Thyroid gland (tissue), 4 donors: ENCODE measurements around the gene C10orf105. TPM values are rescaled to one million over a fixed set of nuclear protein-coding genes. Genes with fewer than 3 reads are reported as not detected.

Experiments
- DNase-seq, 2 donors: peaks; one replicate each; pipeline ENCODE4 v3.0.0-alpha.2; 2019
- H3K27ac ChIP-seq, 3 donors: fragments of 200-600 bp; sonication (generic); 1 replicate in 2 of 3; 2 replicates in 1 of 3; pipeline ENCODE4 v1.5.1; 2016 to 2019; ENCODE audit warnings: mild to moderate bottlenecking in 1 of 3, moderate library complexity in 1 of 3
- H3K27me3 ChIP-seq: fragments of 200-600 bp; sonication (generic); one replicate; pipeline ENCODE4 v1.5.1; 2019
- H3K36me3 ChIP-seq, 2 donors: fragments of 200-600 bp; sonication (generic); one replicate each; pipeline ENCODE4 v1.5.1; 2016 to 2019
- H3K4me1 ChIP-seq, 2 donors: fragments of 200-600 bp; sonication (generic); one replicate each; pipeline ENCODE4 v1.5.1; 2017 to 2019
- H3K4me3 ChIP-seq, 3 donors: fragments of 200-600 bp; sonication (generic); replicated peaks in 1 of 3; 1 replicate in 2 of 3; 2 replicates in 1 of 3; pipeline ENCODE4 v1.5.1; 2016; ENCODE audit warnings: mild to moderate bottlenecking in 1 of 3
- H3K9me3 ChIP-seq: fragments of 200-600 bp; sonication (generic); one replicate; pipeline ENCODE4 v1.5.1; 2017
- POLR2A ChIP-seq, 2 donors: fragments of 450-650 bp; IDR thresholded peaks; one replicate each; pipeline ENCODE4 v1.6.1; 2017; ENCODE audit warnings: antibody characterized with exemption in 2 of 2, mild to moderate bottlenecking in 2 of 2, moderate library complexity in 1 of 2
- WGBS, 2 donors: methylation state at CpG; one replicate each; pipeline ENCODE4 v1.1.5; 2017; 5-methylcytosine and 5-hydroxymethylcytosine counted together
- intact Hi-C: fragments of 100-400 bp; cut with DNase I; formaldehyde crosslinking; loops from one replicate; pipeline ENCODE4 v1.15.1; 2023
- total RNA-seq, 4 donors: library from RNA; depleted of rRNA; stranded (reverse); fragments of >200 nt; gene quantifications; one replicate each; pipeline ENCODE4 v1.2.3, GENCODE V29; 2016
- TF ChIP-seq, protein P1 (sequence below), 6 experiments: fragments of 200-600 bp in 3 of 6; fragments of 450-650 bp in 3 of 6; sonication (generic) in 3 of 6; IDR thresholded peaks; one replicate each; pipeline ENCODE4 v1.5.1; 2016 to 2019; ENCODE audit warnings: antibody characterized with exemption in 6 of 6, mild to moderate bottlenecking in 2 of 6, inconsistent platforms in 1 of 6, moderate library complexity in 1 of 6

The C10orf105 gene, protein sequence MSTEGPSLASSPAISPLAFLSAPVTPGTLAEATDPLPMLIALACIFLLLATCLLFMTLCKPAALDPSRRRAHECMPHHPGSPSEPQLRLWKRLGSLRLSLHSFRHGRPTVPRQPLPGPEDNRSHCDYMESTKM
- total RNA-seq, result not detected

DNA sequence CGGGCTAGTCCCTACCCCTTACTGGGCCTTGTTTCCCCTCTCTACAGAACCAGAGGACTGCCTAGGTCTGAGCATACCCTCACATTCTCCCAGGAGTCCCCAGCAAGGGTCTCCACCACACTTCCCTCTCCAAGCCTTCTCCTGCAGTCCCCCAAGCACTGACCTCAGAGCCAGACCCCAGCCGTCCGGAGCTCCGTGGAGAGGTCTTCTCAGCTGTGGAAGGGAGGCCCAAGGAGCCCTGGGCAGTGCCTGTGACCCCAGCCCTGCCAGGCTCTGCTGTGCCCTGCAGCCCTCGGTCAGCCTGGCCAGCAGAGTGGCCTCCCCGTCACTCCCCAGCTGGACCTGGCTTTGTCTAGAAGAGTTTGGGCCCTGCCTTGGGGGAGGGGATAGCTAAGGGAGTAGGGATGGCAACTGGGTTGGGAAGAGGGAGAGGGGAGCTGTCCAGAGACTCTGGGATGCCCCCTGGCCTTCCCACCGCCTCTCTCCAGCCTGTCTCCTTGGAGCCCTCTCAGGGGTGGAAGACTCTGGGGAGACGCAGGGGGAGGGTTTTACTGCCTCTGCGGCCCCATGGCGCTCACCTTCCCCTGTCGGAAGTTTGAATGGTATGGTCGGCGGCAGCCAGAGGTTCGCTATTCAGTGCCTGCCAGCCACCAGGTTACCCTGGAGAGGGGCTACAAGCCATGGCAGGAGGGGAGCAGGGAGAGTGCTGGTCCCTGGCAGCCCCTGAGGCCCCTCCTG is at the start of gene C10orf105:
C10orf105 (minus strand) TSS at position 315 of the 738 bp plus-strand sequence. CDS start 3,441 bp downstream, outside the sequence.
- DNase-seq, result no peak
- WGBS, 2 donors, result 87 to 90% methylated on average over 12 to 14 of the region's 14 CpGs
- TF ChIP-seq, protein P1, sequence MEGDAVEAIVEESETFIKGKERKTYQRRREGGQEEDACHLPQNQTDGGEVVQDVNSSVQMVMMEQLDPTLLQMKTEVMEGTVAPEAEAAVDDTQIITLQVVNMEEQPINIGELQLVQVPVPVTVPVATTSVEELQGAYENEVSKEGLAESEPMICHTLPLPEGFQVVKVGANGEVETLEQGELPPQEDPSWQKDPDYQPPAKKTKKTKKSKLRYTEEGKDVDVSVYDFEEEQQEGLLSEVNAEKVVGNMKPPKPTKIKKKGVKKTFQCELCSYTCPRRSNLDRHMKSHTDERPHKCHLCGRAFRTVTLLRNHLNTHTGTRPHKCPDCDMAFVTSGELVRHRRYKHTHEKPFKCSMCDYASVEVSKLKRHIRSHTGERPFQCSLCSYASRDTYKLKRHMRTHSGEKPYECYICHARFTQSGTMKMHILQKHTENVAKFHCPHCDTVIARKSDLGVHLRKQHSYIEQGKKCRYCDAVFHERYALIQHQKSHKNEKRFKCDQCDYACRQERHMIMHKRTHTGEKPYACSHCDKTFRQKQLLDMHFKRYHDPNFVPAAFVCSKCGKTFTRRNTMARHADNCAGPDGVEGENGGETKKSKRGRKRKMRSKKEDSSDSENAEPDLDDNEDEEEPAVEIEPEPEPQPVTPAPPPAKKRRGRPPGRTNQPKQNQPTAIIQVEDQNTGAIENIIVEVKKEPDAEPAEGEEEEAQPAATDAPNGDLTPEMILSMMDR (IDR thresholded peaks at IDR 0.05), result no peak
- no peak for TF ChIP-seq POLR2A (IDR thresholded peaks at IDR 0.05)
- H3K36me3 ChIP-seq, result no peaks in the 10 kb centered on the region
- H3K4me1 ChIP-seq, result peaks cover 0 to 17% of the 10 kb centered on the region in 2 donors
- H3K9me3 ChIP-seq, result no peaks in the 10 kb centered on the region
- no peaks in the 10 kb centered on the region for H3K27me3 ChIP-seq
- intact Hi-C loops, result no loop called here
- no peak within 1 kb of the TSS for H3K27ac ChIP-seq
- H3K4me3 ChIP-seq, result no peak within 1 kb of the TSS

DNA sequence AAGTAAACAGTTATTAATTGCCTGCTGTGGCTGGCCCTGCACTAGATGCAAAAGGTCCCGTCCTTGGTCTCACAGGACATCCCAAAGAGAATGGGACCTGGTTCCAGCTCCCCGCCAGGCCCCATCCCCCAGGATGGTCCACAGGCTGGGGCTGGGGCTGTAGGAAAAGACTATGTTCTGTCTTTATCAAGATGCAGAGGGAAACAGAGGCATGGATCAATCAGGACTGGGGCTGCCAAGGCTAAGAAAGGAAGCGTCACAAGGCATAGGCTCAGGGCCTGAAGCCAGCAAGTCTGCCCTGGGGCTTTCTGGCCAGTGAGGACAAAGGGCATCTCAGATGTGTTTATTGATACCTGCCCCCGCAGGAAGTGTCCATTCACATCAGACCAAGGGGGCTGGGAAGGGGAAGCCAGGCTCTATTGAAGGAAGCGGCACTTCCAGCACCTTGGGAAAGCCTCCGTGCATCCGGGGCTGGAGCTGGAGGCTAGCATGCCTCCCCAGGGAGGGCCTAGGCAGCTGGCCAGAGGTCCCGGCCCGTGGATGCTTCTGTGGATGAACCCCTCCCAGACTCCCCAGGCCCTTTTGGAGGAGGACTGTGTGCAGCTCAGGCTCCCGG is 48.0 kb upstream of the C10orf105 start:
- no peaks in the 10 kb centered on the region for H3K36me3 ChIP-seq
- H3K27me3 ChIP-seq, result no peaks in the 10 kb centered on the region
- H3K27ac ChIP-seq, result peak overlapping the region; percentile 52 to 87 (median 85)
- 46 to 69% methylated on average over 10 of the region's 10 CpGs for WGBS, 2 donors
- intact Hi-C loops, result no loop called here
- no peaks in the 10 kb centered on the region for H3K9me3 ChIP-seq
- H3K4me1 ChIP-seq, result peaks cover 10 to 90% of the 10 kb centered on the region in 2 donors
- TF ChIP-seq POLR2A (IDR thresholded peaks at IDR 0.05), result no peak
- TF ChIP-seq, protein P1 (IDR thresholded peaks at IDR 0.05), result no peak
- DNase-seq, result no peak
- H3K4me3 ChIP-seq, result no peak overlapping the region

DNA sequence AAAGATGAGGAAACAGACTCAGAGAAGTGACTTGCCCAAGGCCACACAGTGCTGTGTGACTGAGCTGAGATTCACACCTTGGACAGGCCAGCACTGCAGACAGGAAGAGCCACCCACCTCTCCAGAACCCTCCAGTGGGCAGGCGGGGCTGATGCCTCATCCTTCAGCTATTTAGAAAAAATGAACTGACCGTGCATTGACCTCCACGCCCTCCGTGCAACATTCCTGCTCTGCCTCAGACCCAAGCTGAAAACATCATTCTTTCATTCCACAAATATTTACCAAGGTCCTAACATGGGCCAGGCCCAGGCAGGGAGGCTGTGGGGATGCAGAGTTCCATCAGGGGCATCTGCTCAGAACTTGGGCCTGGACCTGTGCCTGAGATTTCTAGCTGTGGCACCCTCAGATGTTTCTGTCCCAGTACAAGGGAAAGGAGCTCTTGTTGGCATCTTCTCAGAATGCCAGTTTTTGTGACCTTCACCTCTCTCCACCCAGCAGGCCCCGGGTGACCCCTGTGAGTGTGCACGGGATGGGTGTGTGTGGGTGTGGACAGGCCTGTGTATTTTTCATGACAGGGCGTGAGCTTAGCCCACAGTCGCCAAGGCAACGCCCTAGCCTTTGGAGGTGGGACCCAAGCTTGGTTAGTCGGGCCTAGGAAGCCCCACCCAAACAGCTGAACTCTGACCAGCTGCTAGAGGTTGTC is 47.3 kb upstream of the C10orf105 start:
- Histone ChIP-seq H3K27ac (peak overlapping the region; percentile 52 to 87 (median 85)), H3K27me3 (no peaks in the 10 kb centered on the region), H3K4me1 (peaks cover 10 to 86% of the 10 kb centered on the region in 2 donors), H3K9me3 (no peaks in the 10 kb centered on the region), H3K4me3 (no peak overlapping the region), H3K36me3 (no peaks in the 10 kb centered on the region)
- peak in 1 of 2 donors; percentile 29 for DNase-seq
- intact Hi-C loops, result no loop called here
- WGBS, 2 donors, result 63 to 69% methylated on average over 7 to 10 of the region's 10 CpGs
- TF ChIP-seq, protein P1 (IDR thresholded peaks at IDR 0.05), result no peak
- no peak for TF ChIP-seq POLR2A (IDR thresholded peaks at IDR 0.05)

DNA sequence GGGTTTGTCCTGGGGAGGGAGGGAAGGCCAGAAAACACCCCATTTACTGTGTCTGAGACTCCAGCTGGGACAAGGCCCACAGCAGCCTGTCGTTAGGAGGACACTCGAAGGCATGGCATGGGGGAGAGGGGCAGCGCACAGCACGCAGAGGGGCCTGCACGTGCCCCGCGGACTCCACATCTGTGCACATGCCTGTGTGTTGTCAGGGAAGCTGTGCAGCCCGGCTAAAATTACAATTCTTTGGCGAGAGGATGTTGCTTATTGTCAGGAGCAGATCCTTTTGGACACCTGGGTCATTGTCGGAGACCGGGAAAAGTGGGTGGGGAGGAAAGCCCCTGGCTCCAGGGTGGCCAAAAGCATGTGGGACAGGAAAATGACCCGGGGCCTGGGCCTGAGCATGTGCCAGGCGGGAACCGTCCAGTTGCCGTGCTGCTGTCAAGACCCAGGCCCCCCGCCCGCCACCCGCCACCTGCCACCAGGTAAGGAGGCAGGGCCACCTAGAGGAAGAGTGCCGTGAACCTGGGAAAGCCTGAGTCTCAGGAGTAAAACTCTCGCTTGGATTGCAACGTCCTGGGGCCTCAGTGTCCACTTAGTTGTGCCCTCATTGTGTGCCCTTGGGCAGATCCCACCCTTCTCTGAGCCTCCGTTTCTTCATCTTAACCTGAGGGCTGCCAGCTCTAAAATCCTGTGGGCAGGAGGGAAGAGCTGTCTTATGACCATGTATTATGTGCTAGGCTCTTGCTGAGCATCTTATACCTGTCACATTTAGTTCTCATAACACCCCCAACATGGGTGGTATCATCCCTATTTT is 46.5 kb upstream of the C10orf105 start:
- Histone ChIP-seq H3K36me3 (peaks cover 0 to 4% of the 10 kb centered on the region in 2 donors), H3K9me3 (no peaks in the 10 kb centered on the region), H3K4me1 (peaks cover 10 to 79% of the 10 kb centered on the region in 2 donors), H3K27ac (peak overlapping the region in 2 of 3 donors; percentile 85 to 87), H3K4me3 (no peak overlapping the region), H3K27me3 (no peaks in the 10 kb centered on the region)
- TF ChIP-seq, protein P1 (IDR thresholded peaks at IDR 0.05), result no peak
- no peak for TF ChIP-seq POLR2A (IDR thresholded peaks at IDR 0.05)
- DNase-seq, result no peak
- 74 to 86% methylated on average over 19 to 22 of the region's 22 CpGs for WGBS, 2 donors
- intact Hi-C loops, result no loop called here
